Calu3 (cell line): ENCODE measurements around the gene MCF2. TPM values are rescaled to one million over a fixed set of nuclear protein-coding genes. Genes with fewer than 3 reads are reported as not detected.
A peak's percentile ranks its signal among the peaks of the same experiment; 100 is the strongest.
"Not testable (repeated sequence)": the region's sequence is repeated elsewhere in the genome, so short reads cannot be mapped to it uniquely, and the experiment has no call there.

Experiments
- BruUV-seq: library from RNA; stranded (reverse); fragments of 400-500 nt; replicated peaks from 2 replicates; lab custom pipeline; 2021; lab: Mats Ljungman, UMichigan
- CTCF ChIA-PET: fragments of 300-600 bp; sonication (Branson Sonifier 250); formaldehyde crosslinking; loops from one replicate; lab custom pipeline; 2022; ENCODE audit warnings: antibody characterized with exemption; lab: Charles Lee
- DNase-seq: peaks from one replicate; pipeline ENCODE4 v3.0.0; 2022
- H3K27ac Mint-ChIP-seq: one replicate; pipeline ENCODE4 v1.8.0; 2022; ENCODE audit warnings: mixed read lengths; ENCODE audit not compliant: unreplicated experiment
- H3K27me3 Mint-ChIP-seq: one replicate; pipeline ENCODE4 v1.8.0; 2022; ENCODE audit warnings: mixed read lengths; ENCODE audit not compliant: unreplicated experiment
- H3K36me3 Mint-ChIP-seq: one replicate; pipeline ENCODE4 v1.8.0; 2022; ENCODE audit warnings: mild to moderate bottlenecking, moderate library complexity, mixed read lengths; ENCODE audit not compliant: insufficient read depth, unreplicated experiment
- H3K4me1 Mint-ChIP-seq: one replicate; pipeline ENCODE4 v1.8.0; 2022; ENCODE audit warnings: mild to moderate bottlenecking, low read depth, mixed read lengths; ENCODE audit not compliant: unreplicated experiment
- H3K4me3 Mint-ChIP-seq: one replicate; pipeline ENCODE4 v1.8.0; 2022; ENCODE audit warnings: mild to moderate bottlenecking, low read depth, moderate library complexity, mixed read lengths; ENCODE audit not compliant: unreplicated experiment
- H3K9me3 Mint-ChIP-seq: one replicate; pipeline ENCODE4 v1.8.0; 2022; ENCODE audit warnings: low read depth, mixed read lengths; ENCODE audit not compliant: unreplicated experiment
- intact Hi-C: fragments of 100-400 bp; cut with micrococcal nuclease; formaldehyde crosslinking; loops from one replicate; pipeline ENCODE4 v1.10.0; 2022; ENCODE audit not compliant: unreplicated experiment
- total RNA-seq: library from RNA; stranded (reverse); gene quantifications from 2 replicates; pipeline ENCODE4 v1.2.3, GENCODE V29; 2022
- TF ChIP-seq, protein P1 (sequence below): fragments of 200-600 bp; IDR thresholded peaks from one replicate; pipeline ENCODE4 v1.8.0; 2022; ENCODE audit warnings: antibody characterized with exemption; ENCODE audit not compliant: unreplicated experiment

MCF2 gene
- total RNA-seq, 1 experiment from 2014 or later, result not detected

DNA sequence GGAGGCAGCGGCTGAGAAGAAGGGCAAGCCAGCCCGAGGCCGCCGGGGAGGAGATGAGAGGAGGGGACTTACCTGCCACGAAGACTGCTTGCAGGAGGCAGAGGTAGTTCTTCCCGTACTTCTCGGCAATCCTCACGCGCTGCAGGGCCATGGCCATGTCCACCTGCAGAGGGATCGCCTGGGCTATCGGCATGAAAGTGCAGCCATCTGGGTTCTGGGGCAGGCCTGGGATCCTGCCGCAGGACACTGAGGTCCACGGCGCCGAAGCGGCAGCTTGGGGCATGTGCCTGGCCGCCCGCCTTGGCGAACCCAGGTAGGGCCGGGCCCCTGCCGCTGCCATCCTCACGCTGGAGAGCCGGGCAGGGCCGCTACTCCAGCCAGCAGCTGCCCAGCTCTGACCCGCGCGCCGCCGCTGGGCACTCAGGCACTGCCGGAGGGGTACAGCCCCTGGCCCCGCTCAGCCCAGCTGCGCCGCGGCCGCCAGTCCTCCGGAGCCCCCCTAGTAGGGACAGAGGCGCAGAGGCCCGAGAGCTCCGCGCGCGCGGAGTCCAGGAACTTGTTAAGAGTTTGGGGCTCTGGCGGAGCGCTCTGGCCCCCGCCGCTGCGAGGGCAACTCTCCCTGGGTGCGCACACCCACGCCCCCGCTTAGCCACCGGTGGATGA is 16.0 kb downstream of the MCF2 start:
- Mint-ChIP-seq H3K36me3 (no peaks in the 10 kb centered on the region), H3K4me3 (peak overlapping the region; percentile 64), H3K4me1 (no peaks in the 10 kb centered on the region), H3K27me3 (peaks cover 65% of the 10 kb centered on the region), H3K27ac (no peak overlapping the region), H3K9me3 (no peaks in the 10 kb centered on the region)
- intact Hi-C loops, result no loop called here
- TF ChIP-seq, protein P1, sequence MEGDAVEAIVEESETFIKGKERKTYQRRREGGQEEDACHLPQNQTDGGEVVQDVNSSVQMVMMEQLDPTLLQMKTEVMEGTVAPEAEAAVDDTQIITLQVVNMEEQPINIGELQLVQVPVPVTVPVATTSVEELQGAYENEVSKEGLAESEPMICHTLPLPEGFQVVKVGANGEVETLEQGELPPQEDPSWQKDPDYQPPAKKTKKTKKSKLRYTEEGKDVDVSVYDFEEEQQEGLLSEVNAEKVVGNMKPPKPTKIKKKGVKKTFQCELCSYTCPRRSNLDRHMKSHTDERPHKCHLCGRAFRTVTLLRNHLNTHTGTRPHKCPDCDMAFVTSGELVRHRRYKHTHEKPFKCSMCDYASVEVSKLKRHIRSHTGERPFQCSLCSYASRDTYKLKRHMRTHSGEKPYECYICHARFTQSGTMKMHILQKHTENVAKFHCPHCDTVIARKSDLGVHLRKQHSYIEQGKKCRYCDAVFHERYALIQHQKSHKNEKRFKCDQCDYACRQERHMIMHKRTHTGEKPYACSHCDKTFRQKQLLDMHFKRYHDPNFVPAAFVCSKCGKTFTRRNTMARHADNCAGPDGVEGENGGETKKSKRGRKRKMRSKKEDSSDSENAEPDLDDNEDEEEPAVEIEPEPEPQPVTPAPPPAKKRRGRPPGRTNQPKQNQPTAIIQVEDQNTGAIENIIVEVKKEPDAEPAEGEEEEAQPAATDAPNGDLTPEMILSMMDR, result no peak
- DNase-seq, result peak; percentile 17
- CTCF ChIA-PET, result no interaction called here
- no TSS peak for BruUV-seq

DNA sequence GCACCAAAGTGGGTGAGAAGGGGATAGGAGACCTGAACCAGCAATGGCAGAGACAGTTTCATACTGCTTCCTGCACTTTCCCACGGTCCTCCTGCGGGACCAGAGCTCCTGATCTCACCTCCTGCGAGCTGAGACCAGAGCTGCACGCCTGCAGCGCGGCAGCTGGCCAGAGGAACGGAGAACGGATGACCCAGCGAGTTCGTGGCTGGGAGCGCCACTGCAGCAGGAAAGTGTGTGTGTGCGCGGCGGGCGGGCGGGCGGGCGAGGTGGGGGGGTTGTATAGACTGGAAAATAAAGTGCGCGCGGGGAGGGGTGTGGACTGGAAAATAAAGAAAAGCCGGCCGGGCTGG is 16.5 kb downstream of the MCF2 start:
- Mint-ChIP-seq H3K4me3 (peak overlapping the region; percentile 64), H3K27ac (no peak overlapping the region), H3K27me3 (peaks cover 62% of the 10 kb centered on the region), H3K9me3 (no peaks in the 10 kb centered on the region), H3K4me1 (no peaks in the 10 kb centered on the region), H3K36me3 (no peaks in the 10 kb centered on the region)
- no peak for DNase-seq
- intact Hi-C loops, result no loop called here
- TF ChIP-seq, protein P1, result no peak
- CTCF ChIA-PET, result interaction anchor here (0.6 kb wide), 2 partner anchors 85 to 560 kb away, joined by 3 read pairs; no protein-coding TSS in a partner anchor
- no TSS peak for BruUV-seq

DNA sequence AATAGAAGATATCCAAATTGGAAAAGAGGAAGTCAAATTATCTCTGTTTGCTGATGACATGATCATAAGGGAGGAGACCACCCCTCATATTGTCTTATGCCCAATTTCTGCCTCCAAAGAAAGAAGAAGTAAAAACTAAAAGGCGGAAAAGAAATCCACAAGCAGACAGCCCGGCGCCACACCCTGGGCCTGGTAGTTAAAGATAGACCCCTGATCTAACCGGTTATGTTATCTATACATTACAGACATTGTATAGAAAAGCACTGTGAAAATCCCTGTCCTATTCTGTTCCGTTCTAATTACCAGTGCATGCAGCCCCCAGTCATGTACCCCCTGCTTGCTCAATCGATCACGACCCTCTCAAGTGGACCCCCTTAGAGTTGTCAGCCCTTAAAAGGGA is 22.8 kb downstream of the MCF2 start:
- H3K4me1 Mint-ChIP-seq, H3K4me3 Mint-ChIP-seq, DNase-seq, H3K36me3 Mint-ChIP-seq, H3K9me3 Mint-ChIP-seq, intact Hi-C loops, H3K27ac Mint-ChIP-seq, BruUV-seq, CTCF ChIA-PET: not testable (repeated sequence)
- H3K27me3 Mint-ChIP-seq, result peaks cover 19% of the 10 kb centered on the region

DNA sequence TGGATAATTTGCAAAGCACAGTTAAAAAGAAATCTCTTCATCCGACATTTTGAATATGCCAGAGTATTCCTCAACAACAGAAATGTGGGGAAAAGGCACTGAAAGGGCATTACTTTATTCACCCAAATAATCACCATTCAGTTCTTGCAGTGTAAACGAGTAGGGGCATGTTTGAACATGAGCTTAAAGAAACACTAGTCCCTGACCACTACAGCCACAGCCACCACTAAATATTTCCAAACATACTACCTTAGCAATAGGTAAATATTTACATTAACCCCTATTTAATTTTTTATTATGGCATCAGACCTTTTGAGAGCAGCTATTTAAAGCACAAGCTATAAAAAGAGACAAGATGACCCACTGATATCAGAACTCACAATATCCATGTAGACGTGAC is 27.6 kb downstream of the MCF2 start:
- BruUV-seq, result no TSS peak
- Mint-ChIP-seq H3K4me3 (no peak overlapping the region), H3K27ac (no peak overlapping the region), H3K36me3 (no peaks in the 10 kb centered on the region), H3K27me3 (no peaks in the 10 kb centered on the region), H3K9me3 (peaks cover 4% of the 10 kb centered on the region), H3K4me1 (no peaks in the 10 kb centered on the region)
- CTCF ChIA-PET, result no interaction called here
- intact Hi-C loops, result no loop called here
- no peak for DNase-seq
- TF ChIP-seq, protein P1, result no peak

DNA sequence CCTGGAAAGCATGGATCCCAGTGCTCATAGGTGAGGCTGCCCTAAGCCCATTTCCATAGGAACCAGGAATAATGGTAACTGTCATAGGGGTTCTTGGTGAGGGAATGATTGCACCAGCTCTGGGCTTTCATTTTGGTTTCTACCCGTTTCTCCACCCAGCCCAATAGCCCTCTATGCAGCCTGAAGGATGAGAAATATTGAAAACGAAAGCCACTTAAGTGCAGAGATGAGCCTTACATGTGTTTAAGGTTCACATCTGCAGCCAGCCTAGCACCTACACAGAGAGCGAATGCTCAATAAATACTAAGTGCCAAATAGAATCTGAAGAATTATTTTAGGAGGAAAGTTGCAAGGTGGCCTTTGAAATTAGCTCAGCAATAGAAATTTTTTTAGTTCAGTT is 60.4 kb downstream of the MCF2 start:
- intact Hi-C loops, result no loop called here
- no peak for DNase-seq
- H3K36me3 Mint-ChIP-seq, result no peaks in the 10 kb centered on the region
- BruUV-seq, result no TSS peak
- no peaks in the 10 kb centered on the region for H3K4me1 Mint-ChIP-seq
- H3K4me3 Mint-ChIP-seq, result no peak overlapping the region
- TF ChIP-seq, protein P1, result no peak
- no peaks in the 10 kb centered on the region for H3K27me3 Mint-ChIP-seq
- H3K27ac Mint-ChIP-seq, result no peak overlapping the region
- H3K9me3 Mint-ChIP-seq, result no peaks in the 10 kb centered on the region
- CTCF ChIA-PET, result no interaction called here
